GM23338 (cell line): ENCODE measurements around the gene POLDIP2. TPM values are rescaled to one million over a fixed set of nuclear protein-coding genes. Genes with fewer than 3 reads are reported as not detected.

Experiments used
- ATAC-seq: fragments of 200-7000 bp; cut with Tn5 transposase; 3 replicates; pipeline ENCODE4 v1.9.1; 2020
- DNase-seq: peaks from one replicate; pipeline ENCODE4 v3.0.0-alpha.2; 2015; ENCODE audit warnings: low spot score
- H2AFZ ChIP-seq: fragments of 200-600 bp; sonication (generic); 2 replicates; pipeline ENCODE4 v1.8.0; 2016; ENCODE audit warnings: antibody characterized with exemption, mild to moderate bottlenecking, moderate library complexity
- H3F3A ChIP-seq: fragments of 200-600 bp; sonication (generic); replicated peaks from 2 replicates; pipeline ENCODE4 v1.8.0; 2017; ENCODE audit warnings: antibody characterized with exemption, mixed run types, low read depth
- H3K27ac ChIP-seq: fragments of 200-600 bp; sonication (generic); 2 replicates; pipeline ENCODE4 v1.6.1; 2016; ENCODE audit warnings: low read depth
- H3K27me3 ChIP-seq: fragments of 200-600 bp; sonication (generic); 2 replicates; pipeline ENCODE4 v1.8.0; 2016; ENCODE audit warnings: mild to moderate bottlenecking, mixed run types, moderate library complexity; ENCODE audit not compliant: insufficient read depth
- H3K36me3 ChIP-seq: fragments of 200-600 bp; sonication (generic); 2 replicates; pipeline ENCODE4 v1.8.0; 2016; ENCODE audit warnings: mild to moderate bottlenecking; ENCODE audit not compliant: insufficient read depth
- H3K4me1 ChIP-seq: fragments of 200-600 bp; sonication (generic); 2 replicates; pipeline ENCODE4 v1.8.0; 2016; ENCODE audit warnings: mild to moderate bottlenecking, moderate library complexity; ENCODE audit not compliant: insufficient read depth
- H3K4me2 ChIP-seq: fragments of 200-600 bp; sonication (generic); 2 replicates; pipeline ENCODE4 v1.7.1; 2017; ENCODE audit warnings: mixed run types
- H3K4me3 ChIP-seq: fragments of 200-600 bp; sonication (generic); 2 replicates; pipeline ENCODE4 v1.6.1; 2016; ENCODE audit warnings: mixed run types
- H3K79me2 ChIP-seq: fragments of 200-600 bp; sonication (generic); replicated peaks from 2 replicates; pipeline ENCODE4 v1.8.0; 2017; ENCODE audit warnings: mild to moderate bottlenecking; ENCODE audit not compliant: insufficient read depth
- H3K9me2 ChIP-seq: fragments of 200-600 bp; sonication (generic); 2 replicates; pipeline ENCODE4 v1.8.0; 2017; ENCODE audit not compliant: insufficient read depth
- H4K20me1 ChIP-seq: fragments of 200-600 bp; sonication (generic); replicated peaks from 2 replicates; pipeline ENCODE4 v1.8.0; 2017; ENCODE audit warnings: mild to moderate bottlenecking; ENCODE audit not compliant: insufficient read depth
- H3K27ac Mint-ChIP-seq: 2 replicates; pipeline ENCODE4 v1.8.0; 2020; ENCODE audit warnings: inconsistent platforms, mild to moderate bottlenecking, moderate library complexity, mixed read lengths
- H3K27me3 Mint-ChIP-seq: 3 replicates; pipeline ENCODE4 v1.8.0; 2022; ENCODE audit warnings: low read depth, mild to moderate bottlenecking, moderate library complexity, mixed read lengths, inconsistent platforms; ENCODE audit not compliant: insufficient read depth, poor library complexity
- H3K36me3 Mint-ChIP-seq: 3 replicates; pipeline ENCODE4 v1.8.0; 2021; ENCODE audit warnings: low read depth, mild to moderate bottlenecking, inconsistent platforms, moderate library complexity, mixed read lengths
- H3K4me1 Mint-ChIP-seq: 3 replicates; pipeline ENCODE4 v1.8.0; 2020; ENCODE audit warnings: mild to moderate bottlenecking, inconsistent platforms, mixed read lengths
- H3K4me3 Mint-ChIP-seq: 3 replicates; pipeline ENCODE4 v1.8.0; 2021; ENCODE audit warnings: moderate library complexity, mild to moderate bottlenecking, inconsistent platforms, mixed read lengths
- H3K9me3 Mint-ChIP-seq: 3 replicates; pipeline ENCODE4 v1.8.0; 2020; ENCODE audit warnings: moderate library complexity, mild to moderate bottlenecking, inconsistent platforms, mixed read lengths
- EZH2 ChIP-seq: fragments of 200-600 bp; sonication (generic); IDR thresholded peaks from one replicate; pipeline ENCODE4 v1.8.0; 2017; ENCODE audit warnings: antibody characterized with exemption, mild to moderate bottlenecking, low read depth; ENCODE audit not compliant: unreplicated experiment
- EZH2phosphoT487 ChIP-seq: fragments of 200-600 bp; sonication (generic); IDR thresholded peaks from one replicate; pipeline ENCODE4 v1.8.1; 2018; ENCODE audit warnings: antibody characterized with exemption; ENCODE audit not compliant: unreplicated experiment
- NANOG ChIP-seq: IDR thresholded peaks from 2 replicates; pipeline ENCODE4 v1.6.1; 2016; ENCODE audit warnings: antibody characterized with exemption, borderline replicate concordance
- STAT1 ChIP-seq: IDR thresholded peaks from one replicate; pipeline ENCODE4 v1.6.1; 2016; ENCODE audit warnings: antibody characterized with exemption; ENCODE audit not compliant: unreplicated experiment
- polyA plus RNA-seq: library from polyadenylated mRNA; unstranded; fragments of >200 nt; fragmentation: Nextera tagmentation; extraction: Ambion mirVana; gene quantifications from 2 replicates; pipeline ENCODE4 v1.2.1, GENCODE V29; 2016
- total RNA-seq: library from RNA; depleted of rRNA; stranded (reverse); fragments of >200 nt; shearing (Covaris generic); gene quantifications from 2 replicates; pipeline ENCODE4 v1.2.3, GENCODE V29; 2014
- TF ChIP-seq, protein P1 (sequence below): fragments of 250-450 bp; sonication (Bioruptor Pico); IDR thresholded peaks from 2 replicates; pipeline ENCODE4 v1.5.0; 2020; ENCODE audit warnings: mild to moderate bottlenecking, moderate library complexity
- TF ChIP-seq, protein P2 (sequence below), 2 experiments: fragments of 200-600 bp in 1 of 2; sonication (generic) in 1 of 2; conservative IDR thresholded peaks; 2 replicates each; pipeline versions ENCODE4 v1.5.1 to v1.6.1; 2016 to 2017; ENCODE audit warnings: antibody characterized with exemption in 2 of 2, low read depth in 2 of 2, mild to moderate bottlenecking in 2 of 2, moderate library complexity in 1 of 2
- TF ChIP-seq, protein P3 (sequence below): IDR thresholded peaks from 2 replicates; pipeline ENCODE4 v1.6.1; 2016; ENCODE audit warnings: antibody characterized with exemption

Gene POLDIP2
- total and polyA plus RNA-seq, 2 experiments from 2014 or later, result 45.7 to 77.1 TPM

DNA sequence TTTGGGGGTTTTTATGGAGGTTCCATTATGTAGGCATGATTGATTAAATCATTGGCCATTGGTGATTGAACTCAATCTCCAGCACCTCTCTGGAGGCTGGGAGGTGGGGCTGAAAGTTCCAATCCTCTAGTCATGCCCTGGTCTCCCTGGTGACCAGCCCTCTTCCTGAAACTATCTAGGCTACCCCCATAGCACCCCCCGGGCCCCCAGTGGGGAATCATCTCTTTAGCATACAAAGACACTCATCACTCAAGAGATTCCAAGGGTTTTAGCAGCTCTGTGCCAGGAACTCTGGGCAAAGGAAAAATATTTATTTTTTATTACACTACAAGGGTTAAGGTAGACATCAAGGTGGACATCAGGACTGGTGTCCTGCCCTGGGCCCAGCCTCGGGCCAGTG is 38.1 kb upstream of the POLDIP2 start:
- ATAC-seq, result no peak
- Mint-ChIP-seq H3K9me3 (no peaks in the 10 kb centered on the region), H3K36me3 (peaks cover 10% of the 10 kb centered on the region), H3K27me3 (peaks cover 8% of the 10 kb centered on the region), H3K4me1 (peaks cover 6% of the 10 kb centered on the region; the same call in 1 of the 3 replicates), H3K4me3 (no peak overlapping the region), H3K27ac (no peak overlapping the region)
- Histone ChIP-seq H2AFZ (no peak overlapping the region), H3F3A (no peaks in the 10 kb centered on the region), H3K27me3 (no peaks in the 10 kb centered on the region), H3K27ac (no peak overlapping the region), H3K4me3 (no peak overlapping the region), H3K4me1 (no peaks in the 10 kb centered on the region), H3K36me3 (no peaks in the 10 kb centered on the region), H3K79me2 (no peaks in the 10 kb centered on the region), H3K9me2 (no peaks in the 10 kb centered on the region), H3K4me2 (no peak overlapping the region), H4K20me1 (no peaks in the 10 kb centered on the region; the same call in 1 of the 2 replicates)
- TF ChIP-seq STAT1 (no peak), NANOG (no peak)
- TF ChIP-seq, protein P1, sequence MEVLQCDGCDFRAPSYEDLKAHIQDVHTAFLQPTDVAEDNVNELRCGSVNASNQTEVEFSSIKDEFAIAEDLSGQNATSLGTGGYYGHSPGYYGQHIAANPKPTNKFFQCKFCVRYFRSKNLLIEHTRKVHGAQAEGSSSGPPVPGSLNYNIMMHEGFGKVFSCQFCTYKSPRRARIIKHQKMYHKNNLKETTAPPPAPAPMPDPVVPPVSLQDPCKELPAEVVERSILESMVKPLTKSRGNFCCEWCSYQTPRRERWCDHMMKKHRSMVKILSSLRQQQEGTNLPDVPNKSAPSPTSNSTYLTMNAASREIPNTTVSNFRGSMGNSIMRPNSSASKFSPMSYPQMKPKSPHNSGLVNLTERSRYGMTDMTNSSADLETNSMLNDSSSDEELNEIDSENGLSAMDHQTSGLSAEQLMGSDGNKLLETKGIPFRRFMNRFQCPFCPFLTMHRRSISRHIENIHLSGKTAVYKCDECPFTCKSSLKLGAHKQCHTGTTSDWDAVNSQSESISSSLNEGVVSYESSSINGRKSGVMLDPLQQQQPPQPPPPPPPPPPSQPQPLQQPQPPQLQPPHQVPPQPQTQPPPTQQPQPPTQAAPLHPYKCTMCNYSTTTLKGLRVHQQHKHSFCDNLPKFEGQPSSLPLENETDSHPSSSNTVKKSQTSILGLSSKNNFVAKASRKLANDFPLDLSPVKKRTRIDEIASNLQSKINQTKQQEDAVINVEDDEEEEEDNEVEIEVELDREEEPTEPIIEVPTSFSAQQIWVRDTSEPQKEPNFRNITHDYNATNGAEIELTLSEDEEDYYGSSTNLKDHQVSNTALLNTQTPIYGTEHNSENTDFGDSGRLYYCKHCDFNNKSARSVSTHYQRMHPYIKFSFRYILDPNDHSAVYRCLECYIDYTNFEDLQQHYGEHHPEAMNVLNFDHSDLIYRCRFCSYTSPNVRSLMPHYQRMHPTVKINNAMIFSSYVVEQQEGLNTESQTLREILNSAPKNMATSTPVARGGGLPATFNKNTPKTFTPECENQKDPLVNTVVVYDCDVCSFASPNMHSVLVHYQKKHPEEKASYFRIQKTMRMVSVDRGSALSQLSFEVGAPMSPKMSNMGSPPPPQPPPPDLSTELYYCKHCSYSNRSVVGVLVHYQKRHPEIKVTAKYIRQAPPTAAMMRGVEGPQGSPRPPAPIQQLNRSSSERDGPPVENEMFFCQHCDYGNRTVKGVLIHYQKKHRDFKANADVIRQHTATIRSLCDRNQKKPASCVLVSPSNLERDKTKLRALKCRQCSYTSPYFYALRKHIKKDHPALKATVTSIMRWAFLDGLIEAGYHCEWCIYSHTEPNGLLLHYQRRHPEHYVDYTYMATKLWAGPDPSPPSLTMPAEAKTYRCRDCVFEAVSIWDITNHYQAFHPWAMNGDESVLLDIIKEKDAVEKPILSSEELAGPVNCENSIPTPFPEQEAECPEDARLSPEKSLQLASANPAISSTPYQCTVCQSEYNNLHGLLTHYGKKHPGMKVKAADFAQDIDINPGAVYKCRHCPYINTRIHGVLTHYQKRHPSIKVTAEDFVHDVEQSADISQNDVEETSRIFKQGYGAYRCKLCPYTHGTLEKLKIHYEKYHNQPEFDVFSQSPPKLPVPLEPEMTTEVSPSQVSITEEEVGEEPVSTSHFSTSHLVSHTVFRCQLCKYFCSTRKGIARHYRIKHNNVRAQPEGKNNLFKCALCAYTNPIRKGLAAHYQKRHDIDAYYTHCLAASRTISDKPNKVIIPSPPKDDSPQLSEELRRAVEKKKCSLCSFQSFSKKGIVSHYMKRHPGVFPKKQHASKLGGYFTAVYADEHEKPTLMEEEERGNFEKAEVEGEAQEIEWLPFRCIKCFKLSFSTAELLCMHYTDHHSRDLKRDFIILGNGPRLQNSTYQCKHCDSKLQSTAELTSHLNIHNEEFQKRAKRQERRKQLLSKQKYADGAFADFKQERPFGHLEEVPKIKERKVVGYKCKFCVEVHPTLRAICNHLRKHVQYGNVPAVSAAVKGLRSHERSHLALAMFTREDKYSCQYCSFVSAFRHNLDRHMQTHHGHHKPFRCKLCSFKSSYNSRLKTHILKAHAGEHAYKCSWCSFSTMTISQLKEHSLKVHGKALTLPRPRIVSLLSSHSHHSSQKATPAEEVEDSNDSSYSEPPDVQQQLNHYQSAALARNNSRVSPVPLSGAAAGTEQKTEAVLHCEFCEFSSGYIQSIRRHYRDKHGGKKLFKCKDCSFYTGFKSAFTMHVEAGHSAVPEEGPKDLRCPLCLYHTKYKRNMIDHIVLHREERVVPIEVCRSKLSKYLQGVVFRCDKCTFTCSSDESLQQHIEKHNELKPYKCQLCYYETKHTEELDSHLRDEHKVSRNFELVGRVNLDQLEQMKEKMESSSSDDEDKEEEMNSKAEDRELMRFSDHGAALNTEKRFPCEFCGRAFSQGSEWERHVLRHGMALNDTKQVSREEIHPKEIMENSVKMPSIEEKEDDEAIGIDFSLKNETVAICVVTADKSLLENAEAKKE (CRISPR knock-in tag), result no peak
- no peak for DNase-seq

DNA sequence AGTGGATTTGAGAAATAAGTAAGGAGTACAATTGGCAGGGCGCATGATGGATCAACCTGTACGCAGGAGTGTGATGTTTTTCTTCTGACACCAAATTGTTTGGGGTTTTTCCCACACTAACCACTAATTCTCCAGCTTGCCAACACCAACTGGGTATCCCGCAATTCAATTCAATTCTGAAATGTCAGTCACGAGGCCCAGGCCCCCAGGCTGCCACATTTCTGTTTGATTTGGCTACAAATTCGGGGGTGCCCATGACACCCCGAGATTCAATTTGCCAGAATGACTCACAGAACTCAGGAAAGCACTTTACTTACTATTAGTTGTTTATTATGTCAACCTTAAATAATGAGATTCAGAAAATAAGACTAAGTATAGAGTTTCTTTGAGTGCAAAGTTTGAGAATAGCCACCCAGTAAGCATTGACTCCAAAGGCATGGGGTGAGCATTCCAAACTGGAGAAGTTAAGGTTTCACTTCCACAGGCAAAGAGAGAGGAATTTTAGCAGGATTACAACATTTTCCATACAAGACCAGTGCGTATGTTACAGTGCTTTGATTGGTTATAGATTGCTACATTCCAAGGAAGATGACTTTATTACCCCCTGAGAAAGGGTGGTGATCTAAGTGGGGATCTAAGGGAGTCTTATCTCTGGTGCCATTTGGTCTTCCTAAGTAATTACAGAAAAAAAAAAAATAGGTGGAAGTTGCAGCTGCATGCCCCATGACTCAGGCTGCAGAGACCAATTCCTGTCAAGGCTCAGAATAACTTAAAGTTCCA is 37.2 kb upstream of the POLDIP2 start:
- no peak overlapping the region for H2AFZ ChIP-seq
- no peak overlapping the region for H3K4me3 ChIP-seq
- no peaks in the 10 kb centered on the region for H3K4me1 ChIP-seq
- H3K27me3 Mint-ChIP-seq, result peaks cover 3% of the 10 kb centered on the region
- H3K36me3 Mint-ChIP-seq, result peaks cover 13% of the 10 kb centered on the region
- H3K36me3 ChIP-seq, result no peaks in the 10 kb centered on the region
- H3K27me3 ChIP-seq, result no peaks in the 10 kb centered on the region
- H3K4me1 Mint-ChIP-seq, result peaks cover 6% of the 10 kb centered on the region; the same call in 1 of the 3 replicates
- no peak for DNase-seq
- no peaks in the 10 kb centered on the region for H3K9me3 Mint-ChIP-seq
- no peak overlapping the region for H3K4me2 ChIP-seq
- H3F3A ChIP-seq, result no peaks in the 10 kb centered on the region
- no peaks in the 10 kb centered on the region; the same call in 1 of the 2 replicates for H4K20me1 ChIP-seq
- no peak for ATAC-seq
- no peak overlapping the region for H3K27ac ChIP-seq
- H3K27ac Mint-ChIP-seq, result no peak overlapping the region
- no peaks in the 10 kb centered on the region for H3K9me2 ChIP-seq
- H3K79me2 ChIP-seq, result no peaks in the 10 kb centered on the region
- no peak overlapping the region for H3K4me3 Mint-ChIP-seq
- TF ChIP-seq EZH2 (no peak), NANOG (no peak), EZH2phosphoT487 (no peak)
- TF ChIP-seq, protein P2, sequence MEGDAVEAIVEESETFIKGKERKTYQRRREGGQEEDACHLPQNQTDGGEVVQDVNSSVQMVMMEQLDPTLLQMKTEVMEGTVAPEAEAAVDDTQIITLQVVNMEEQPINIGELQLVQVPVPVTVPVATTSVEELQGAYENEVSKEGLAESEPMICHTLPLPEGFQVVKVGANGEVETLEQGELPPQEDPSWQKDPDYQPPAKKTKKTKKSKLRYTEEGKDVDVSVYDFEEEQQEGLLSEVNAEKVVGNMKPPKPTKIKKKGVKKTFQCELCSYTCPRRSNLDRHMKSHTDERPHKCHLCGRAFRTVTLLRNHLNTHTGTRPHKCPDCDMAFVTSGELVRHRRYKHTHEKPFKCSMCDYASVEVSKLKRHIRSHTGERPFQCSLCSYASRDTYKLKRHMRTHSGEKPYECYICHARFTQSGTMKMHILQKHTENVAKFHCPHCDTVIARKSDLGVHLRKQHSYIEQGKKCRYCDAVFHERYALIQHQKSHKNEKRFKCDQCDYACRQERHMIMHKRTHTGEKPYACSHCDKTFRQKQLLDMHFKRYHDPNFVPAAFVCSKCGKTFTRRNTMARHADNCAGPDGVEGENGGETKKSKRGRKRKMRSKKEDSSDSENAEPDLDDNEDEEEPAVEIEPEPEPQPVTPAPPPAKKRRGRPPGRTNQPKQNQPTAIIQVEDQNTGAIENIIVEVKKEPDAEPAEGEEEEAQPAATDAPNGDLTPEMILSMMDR (conservative IDR thresholded peaks at IDR 0.05; ENCODE audit: low read depth in 2 of 2), result no peak
- TF ChIP-seq, protein P3, sequence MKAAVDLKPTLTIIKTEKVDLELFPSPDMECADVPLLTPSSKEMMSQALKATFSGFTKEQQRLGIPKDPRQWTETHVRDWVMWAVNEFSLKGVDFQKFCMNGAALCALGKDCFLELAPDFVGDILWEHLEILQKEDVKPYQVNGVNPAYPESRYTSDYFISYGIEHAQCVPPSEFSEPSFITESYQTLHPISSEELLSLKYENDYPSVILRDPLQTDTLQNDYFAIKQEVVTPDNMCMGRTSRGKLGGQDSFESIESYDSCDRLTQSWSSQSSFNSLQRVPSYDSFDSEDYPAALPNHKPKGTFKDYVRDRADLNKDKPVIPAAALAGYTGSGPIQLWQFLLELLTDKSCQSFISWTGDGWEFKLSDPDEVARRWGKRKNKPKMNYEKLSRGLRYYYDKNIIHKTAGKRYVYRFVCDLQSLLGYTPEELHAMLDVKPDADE, result no peak
